HepG2 (cell line): ENCODE measurements around the gene TAGAP. TPM values are rescaled to one million over a fixed set of nuclear protein-coding genes. Genes with fewer than 3 reads are reported as not detected.

Source experiments
- ATAC-seq: fragments of 200-7000 bp; cut with Tn5 transposase; 3 replicates; pipeline ENCODE4 v1.9.1; 2020; ENCODE audit warnings: mild to moderate bottlenecking, moderate library complexity
- Bru-seq: library from RNA; stranded (reverse); fragments of 400-500 nt; gene quantifications from one replicate; lab custom pipeline; 2021; lab: Mats Ljungman, UMichigan
- BruChase-seq, 2 experiments: library from RNA; stranded (reverse); fragments of 400-500 nt; gene quantifications; one replicate each; lab custom pipeline; 2021; lab: Mats Ljungman, UMichigan
- BruUV-seq: library from RNA; stranded (reverse); fragments of 400-500 nt; replicated peaks from 2 replicates; lab custom pipeline; 2021; lab: Mats Ljungman, UMichigan
- CTCF ChIA-PET: fragments of 300-600 bp; formaldehyde crosslinking; extraction: SDS; loops from one replicate; lab custom pipeline; 2021; ENCODE audit warnings: low total read pairs, inconsistent platforms, low intra/inter-chr PET ratio; lab: Yijun Ruan, JAX
- POLR2A ChIA-PET: fragments of 350-600 bp; sonication (Branson Sonifier 250); formaldehyde crosslinking; loops from one replicate; lab custom pipeline; 2020; ENCODE audit warnings: antibody characterized with exemption, inconsistent platforms; lab: Yijun Ruan, JAX
- DNase-seq: peaks from one replicate; pipeline ENCODE4 v3.0.0-alpha.2; 2015; ENCODE audit warnings: low spot score
- FAIRE-seq: peaks from 3 replicates; lab custom pipeline; 2011; peaks lifted over from hg19 to GRCh38; lab: Jason Lieb, UNC
- H2AFZ ChIP-seq: one replicate; pipeline ENCODE4 v1.6.1; 2011; ENCODE audit warnings: low read length, inconsistent platforms
- H3K27ac ChIP-seq: fragments of 300-600 bp; 3 replicates; pipeline ENCODE4 v1.8.0; 2011; ENCODE audit warnings: mixed run types, mild to moderate bottlenecking, mixed read lengths, low read length, inconsistent platforms; ENCODE audit not compliant: insufficient read depth; ENCODE audit errors: extremely low read length
- H3K27me3 ChIP-seq, 2 experiments: fragments of 200-600 bp in 1 of 2; 2 replicates in 1 of 2; 3 replicates in 1 of 2; pipeline versions ENCODE4 v1.6.0 to v1.8.0; 2011; ENCODE audit warnings: low read length in 2 of 2, mild to moderate bottlenecking in 2 of 2, moderate library complexity in 2 of 2, inconsistent platforms in 1 of 2; ENCODE audit not compliant: insufficient read depth in 2 of 2, control insufficient read depth in 1 of 2
- H3K36me3 ChIP-seq, 2 experiments: fragments of 200-600 bp in 1 of 2; replicated peaks in 1 of 2; 2 replicates in 1 of 2; 3 replicates in 1 of 2; pipeline versions ENCODE4 v1.5.1 to v1.8.0; 2011; ENCODE audit warnings: low read length in 2 of 2, inconsistent platforms in 1 of 2; ENCODE audit not compliant: insufficient read depth in 2 of 2, control insufficient read depth in 1 of 2
- H3K4me1 ChIP-seq: 2 replicates; pipeline ENCODE4 v1.5.1; 2012; ENCODE audit warnings: low read length, inconsistent platforms; ENCODE audit not compliant: insufficient read depth
- H3K4me2 ChIP-seq: 2 replicates; pipeline ENCODE4 v1.6.0; 2011; ENCODE audit warnings: low read depth, low read length, inconsistent platforms
- H3K4me3 ChIP-seq, 3 experiments: fragments of 200-600 bp in 1 of 3; sonication (generic), shearing (Covaris generic) in 1 of 3; replicated peaks in 1 of 3; 2 replicates each; pipeline ENCODE4 v1.5.1; 2011 to 2016; ENCODE audit warnings: low read length in 3 of 3, inconsistent platforms in 2 of 3, low read depth in 2 of 3, mild to moderate bottlenecking in 2 of 3, control low read depth in 1 of 3, mixed read lengths in 1 of 3; ENCODE audit not compliant: insufficient read depth in 1 of 3
- H3K79me2 ChIP-seq: one replicate; pipeline ENCODE4 v1.6.1; 2011; ENCODE audit warnings: low read length, inconsistent platforms; ENCODE audit not compliant: insufficient read depth
- H3K9ac ChIP-seq: 2 replicates; pipeline ENCODE4 v1.6.0; 2011; ENCODE audit warnings: mild to moderate bottlenecking, low read depth, low read length, inconsistent platforms; ENCODE audit not compliant: insufficient read depth
- H3K9me3 ChIP-seq: 2 replicates; pipeline ENCODE4 v1.5.1; 2012; ENCODE audit warnings: mild to moderate bottlenecking, low read length
- H4K20me1 ChIP-seq: 2 replicates; pipeline ENCODE4 v1.6.0; 2011; ENCODE audit warnings: inconsistent platforms, mild to moderate bottlenecking, low read length, moderate library complexity; ENCODE audit not compliant: insufficient read depth
- KMT2A ChIP-seq: sonication (generic); formaldehyde crosslinking; IDR thresholded peaks from 2 replicates; pipeline ENCODE4 v1.4.0; 2020; ENCODE audit warnings: missing genetic modification reagents
- SETDB1 ChIP-seq: sonication (generic); formaldehyde crosslinking; IDR thresholded peaks from 2 replicates; pipeline ENCODE4 v1.5.1; 2020; ENCODE audit warnings: missing genetic modification reagents, mild to moderate bottlenecking, borderline replicate concordance
- WGBS: methylation state at CpG from one replicate; pipeline ENCODE4 v1.1.6; 2017; ENCODE audit warnings: low lambda C conversion rate; 5-methylcytosine and 5-hydroxymethylcytosine counted together
- in situ Hi-C: cut with HindIII; loops from 2 replicates; pipeline ENCODE4 v1.10.0; 2017; ENCODE audit warnings: low pct_unique_long_range_greater_than_20kb; ENCODE audit not compliant: extremely low pct_ligation_motif_present
- intact Hi-C: fragments of 100-400 bp; cut with micrococcal nuclease; formaldehyde crosslinking; loops from one replicate; pipeline ENCODE4 v1.10.0; 2022; ENCODE audit not compliant: unreplicated experiment
- long read RNA-seq, 2 experiments: library from RNA in 1 of 2; library from polyadenylated mRNA in 1 of 2; stranded (forward) in 1 of 2; unstranded in 1 of 2; transcript quantifications; one replicate each; pipeline ENCODE4 v2.0.0, GENCODE V29; 2019 to 2022
- polyA minus RNA-seq, 3 experiments: library from RNA; depleted of rRNA, polyadenylated mRNA; stranded (reverse); fragments of >200 nt; gene quantifications; 2 replicates each; pipeline ENCODE4 v1.2.3, GENCODE V29; 2011; ENCODE audit warnings: low replicate concordance in 1 of 3
- polyA plus RNA-seq, 8 experiments: library from polyadenylated mRNA; depleted of rRNA in 3 of 8; stranded (reverse) in 7 of 8; unstranded in 1 of 8; fragments of >200 nt; fragmentation: Illumina TruSeq in 4 of 8; extraction: Trizol in 4 of 8; gene quantifications; 2 replicates each; pipeline versions ENCODE4 v1.2.1 to v1.2.3, GENCODE V29; 2011 to 2016; ENCODE audit warnings: low read depth in 4 of 8, missing spikeins in 1 of 8, mixed read lengths in 1 of 8; ENCODE audit not compliant: insufficient read depth in 1 of 8
- total RNA-seq, 5 experiments: library from RNA; depleted of rRNA; stranded (reverse); fragments of >200 nt; fragmentation: Illumina TruSeq; extraction: Trizol; gene quantifications; 2 replicates each; pipeline ENCODE4 v1.2.3, GENCODE V29; 2016; ENCODE audit warnings: low read depth in 1 of 5
- TF ChIP-seq, protein P1 (sequence below): sonication (generic); formaldehyde crosslinking; IDR thresholded peaks from 2 replicates; pipeline ENCODE4 v1.8.1; 2023; ENCODE audit warnings: mild to moderate bottlenecking, missing genetic modification reagents, borderline replicate concordance
- TF ChIP-seq, protein P2 (sequence below): fragments of 450-650 bp; IDR thresholded peaks from 2 replicates; pipeline ENCODE4 v1.6.1; 2016

TAGAP gene, protein sequence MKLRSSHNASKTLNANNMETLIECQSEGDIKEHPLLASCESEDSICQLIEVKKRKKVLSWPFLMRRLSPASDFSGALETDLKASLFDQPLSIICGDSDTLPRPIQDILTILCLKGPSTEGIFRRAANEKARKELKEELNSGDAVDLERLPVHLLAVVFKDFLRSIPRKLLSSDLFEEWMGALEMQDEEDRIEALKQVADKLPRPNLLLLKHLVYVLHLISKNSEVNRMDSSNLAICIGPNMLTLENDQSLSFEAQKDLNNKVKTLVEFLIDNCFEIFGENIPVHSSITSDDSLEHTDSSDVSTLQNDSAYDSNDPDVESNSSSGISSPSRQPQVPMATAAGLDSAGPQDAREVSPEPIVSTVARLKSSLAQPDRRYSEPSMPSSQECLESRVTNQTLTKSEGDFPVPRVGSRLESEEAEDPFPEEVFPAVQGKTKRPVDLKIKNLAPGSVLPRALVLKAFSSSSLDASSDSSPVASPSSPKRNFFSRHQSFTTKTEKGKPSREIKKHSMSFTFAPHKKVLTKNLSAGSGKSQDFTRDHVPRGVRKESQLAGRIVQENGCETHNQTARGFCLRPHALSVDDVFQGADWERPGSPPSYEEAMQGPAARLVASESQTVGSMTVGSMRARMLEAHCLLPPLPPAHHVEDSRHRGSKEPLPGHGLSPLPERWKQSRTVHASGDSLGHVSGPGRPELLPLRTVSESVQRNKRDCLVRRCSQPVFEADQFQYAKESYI
- total RNA-seq (2016; rRNA removed; fragmentation: Illumina TruSeq; extraction: Trizol), result not detected in 2 replicates
- total RNA-seq (2016; cell fraction: cytosol; rRNA removed; fragmentation: Illumina TruSeq; extraction: Trizol; ENCODE audit: low read depth), result not detected in 2 replicates
- total RNA-seq (2016; cell fraction: insoluble cytoplasmic fraction; rRNA removed; fragmentation: Illumina TruSeq; extraction: Trizol), result not detected in 2 replicates
- not detected in 2 replicates for total RNA-seq (2016; cell fraction: membrane; rRNA removed; fragmentation: Illumina TruSeq; extraction: Trizol)
- not detected in 2 replicates for total RNA-seq (2016; cell fraction: nucleus; rRNA removed; fragmentation: Illumina TruSeq; extraction: Trizol)
- polyA plus RNA-seq (2011; rRNA removed), result not detected in 2 replicates
- not detected in 2 replicates for polyA plus RNA-seq (2011; cell fraction: cytosol; rRNA removed)
- polyA plus RNA-seq (2011; cell fraction: nucleus; rRNA removed), result not detected in 2 replicates
- not detected in 2 replicates for polyA plus RNA-seq (2012)
- polyA plus RNA-seq (2016; cell fraction: cytosol; fragmentation: Illumina TruSeq; extraction: Trizol; ENCODE audit: low read depth), result not detected in 2 replicates
- not detected in 2 replicates for polyA plus RNA-seq (2016; cell fraction: insoluble cytoplasmic fraction; fragmentation: Illumina TruSeq; extraction: Trizol; ENCODE audit: low read depth)
- polyA plus RNA-seq (2016; cell fraction: membrane; fragmentation: Illumina TruSeq; extraction: Trizol; ENCODE audit: low read depth), result not detected in 2 replicates
- not detected in 2 replicates for polyA plus RNA-seq (2016; cell fraction: nucleus; fragmentation: Illumina TruSeq; extraction: Trizol; ENCODE audit: insufficient read depth, low read depth)
- polyA minus RNA-seq (2011; rRNA and poly(A)+ RNA removed; ENCODE audit: low replicate concordance), result not detected in 2 replicates
- not detected in 2 replicates for polyA minus RNA-seq (2011; cell fraction: cytosol; rRNA and poly(A)+ RNA removed)
- not detected in 2 replicates for polyA minus RNA-seq (2011; cell fraction: nucleus; rRNA and poly(A)+ RNA removed)
- not detected for Bru-seq, nascent RNA
- percentile 11 among the genes with signal in this experiment for BruChase-seq, experiment 1, labeled RNA remaining after a 6-hour chase
- percentile 13 among the genes with signal in this experiment for BruChase-seq, experiment 2, labeled RNA remaining after a 2-hour chase
- long read RNA-seq, experiment 1, result 0 reads
- long read RNA-seq, experiment 2, result 0 reads

DNA sequence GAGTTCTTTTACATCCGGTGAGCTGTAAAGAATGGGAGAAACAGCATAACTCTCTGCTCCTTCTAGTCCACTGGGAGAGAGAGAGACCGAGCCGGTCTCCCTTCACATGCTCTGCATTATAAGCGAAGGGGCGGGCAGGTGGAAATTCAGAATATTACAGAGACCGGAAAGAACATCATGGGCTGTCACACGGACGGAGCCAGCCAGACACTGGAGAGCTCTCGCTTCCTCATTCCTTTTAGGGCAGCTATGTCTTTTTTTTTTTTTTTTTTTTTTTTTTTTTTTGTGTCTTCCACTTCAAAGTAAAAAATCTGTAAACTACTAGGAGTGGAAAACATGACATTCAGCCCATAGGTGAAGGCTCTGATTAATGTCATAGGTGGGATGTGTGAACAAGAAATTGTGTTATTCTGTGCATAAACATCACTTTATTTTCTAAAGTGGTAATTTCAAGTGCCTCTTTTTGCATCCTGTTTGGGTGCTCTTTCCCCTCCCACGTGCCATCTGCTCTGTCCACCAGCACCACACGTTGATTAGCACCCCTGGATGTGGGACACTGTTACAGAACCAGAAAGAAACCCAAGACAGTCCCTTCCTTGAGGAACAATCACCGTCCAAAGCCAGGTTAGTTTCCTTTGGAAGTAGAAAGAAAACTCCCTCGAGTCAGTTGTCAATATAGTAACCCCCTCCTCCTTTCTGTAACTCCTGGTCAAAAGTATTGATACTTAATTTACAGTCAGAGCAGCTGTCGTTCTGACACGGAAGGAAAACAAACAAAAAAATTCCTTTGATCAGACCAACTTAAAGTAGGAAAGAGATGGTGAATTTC is at the start of gene TAGAP:
TAGAP (minus strand) TSS at position 93 of the 829 bp plus-strand sequence. CDS start 845 bp downstream, outside the sequence.
- TF ChIP-seq KMT2A (no peak), SETDB1 (CRISPR knock-in tag) (no peak)
- TF ChIP-seq, protein P1, sequence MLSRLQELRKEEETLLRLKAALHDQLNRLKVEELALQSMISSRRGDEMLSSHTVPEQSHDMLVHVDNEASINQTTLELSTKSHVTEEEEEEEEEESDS (CRISPR knock-in tag), result no peak
- TF ChIP-seq, protein P2, sequence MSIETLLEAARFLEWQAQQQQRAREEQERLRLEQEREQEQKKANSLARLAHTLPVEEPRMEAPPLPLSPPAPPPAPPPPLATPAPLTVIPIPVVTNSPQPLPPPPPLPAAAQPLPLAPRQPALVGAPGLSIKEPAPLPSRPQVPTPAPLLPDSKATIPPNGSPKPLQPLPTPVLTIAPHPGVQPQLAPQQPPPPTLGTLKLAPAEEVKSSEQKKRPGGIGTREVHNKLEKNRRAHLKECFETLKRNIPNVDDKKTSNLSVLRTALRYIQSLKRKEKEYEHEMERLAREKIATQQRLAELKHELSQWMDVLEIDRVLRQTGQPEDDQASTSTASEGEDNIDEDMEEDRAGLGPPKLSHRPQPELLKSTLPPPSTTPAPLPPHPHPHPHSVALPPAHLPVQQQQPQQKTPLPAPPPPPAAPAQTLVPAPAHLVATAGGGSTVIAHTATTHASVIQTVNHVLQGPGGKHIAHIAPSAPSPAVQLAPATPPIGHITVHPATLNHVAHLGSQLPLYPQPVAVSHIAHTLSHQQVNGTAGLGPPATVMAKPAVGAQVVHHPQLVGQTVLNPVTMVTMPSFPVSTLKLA, result peak; percentile 54; the same call in 1 of the 2 replicates
- Histone ChIP-seq H3K79me2 (no peaks in the 10 kb centered on the region), H3K36me3 (no peaks in the 10 kb centered on the region), H3K4me1 (no peaks in the 10 kb centered on the region), H3K27ac (no peak within 1 kb of the TSS), H2AFZ (no peak within 1 kb of the TSS), H3K27me3 (peaks cover 10 to 68% of the 10 kb centered on the region in 2 experiments; a peak in 4 of 5 replicates), H3K4me3 (no peak within 1 kb of the TSS), H4K20me1 (no peaks in the 10 kb centered on the region), H3K4me2 (no peak within 1 kb of the TSS), H3K9ac (no peak within 1 kb of the TSS), H3K9me3 (no peaks in the 10 kb centered on the region)
- ATAC-seq (no peak), DNase-seq (no peak), FAIRE-seq (no peak)
- POLR2A ChIA-PET, result no interaction called here
- intact Hi-C loops, result no loop called here
- WGBS, result 7% methylated on average over 15 of the region's 15 CpGs
- BruUV-seq, result no TSS peak
- in situ Hi-C loops, result loop anchor here (5.0 kb wide), 1 partner anchor 62 kb away; no protein-coding TSS in a partner anchor
- CTCF ChIA-PET, result no interaction called here
